Heart right ventricle (tissue), 16 donors: ENCODE measurements around the gene IL10RB. TPM values are rescaled to one million over a fixed set of nuclear protein-coding genes. Genes with fewer than 3 reads are reported as not detected.

ENCODE experiments used
- ATAC-seq, 8 donors: fragments of 200-7000 bp; cut with Tn5 transposase; one replicate each; pipeline ENCODE4 v1.9.1; 2020; ENCODE audit warnings: mild to moderate bottlenecking in 8 of 8, moderate library complexity in 8 of 8, moderate number of reproducible peaks in 1 of 8
- DNase-seq, 2 donors: peaks; one replicate each; pipeline ENCODE4 v3.0.0-alpha.2; 2020
- H3K27ac ChIP-seq, 10 donors: fragments of 200-600 bp; sonication (generic) in 2 of 10; one replicate each; pipeline versions ENCODE4 v1.5.0 to v1.8.0; 2020 to 2022; ENCODE audit warnings: mild to moderate bottlenecking in 3 of 10
- H3K27me3 ChIP-seq, 7 donors: fragments of 200-600 bp; one replicate each; pipeline ENCODE4 v1.8.0; 2021 to 2022; ENCODE audit warnings: mild to moderate bottlenecking in 2 of 7
- H3K36me3 ChIP-seq, 9 donors: fragments of 200-600 bp; sonication (generic) in 1 of 9; one replicate each; pipeline versions ENCODE4 v1.5.0 to v1.8.0; 2020 to 2022; ENCODE audit warnings: mild to moderate bottlenecking in 2 of 9
- H3K4me1 ChIP-seq, 9 donors: fragments of 200-600 bp; sonication (generic) in 1 of 9; one replicate each; pipeline versions ENCODE4 v1.5.0 to v1.8.0; 2020 to 2022; ENCODE audit warnings: mild to moderate bottlenecking in 4 of 9
- H3K4me3 ChIP-seq, 10 donors: fragments of 200-600 bp; sonication (generic) in 2 of 10; one replicate each; pipeline versions ENCODE4 v1.5.0 to v1.8.0; 2020 to 2022; ENCODE audit warnings: mild to moderate bottlenecking in 7 of 10, moderate library complexity in 2 of 10
- H3K9me3 ChIP-seq, 11 donors: fragments of 200-600 bp in 10 of 11; sonication (generic) in 2 of 11; one replicate each; pipeline versions ENCODE4 v1.5.0 to v1.8.0; 2013 to 2022; ENCODE audit warnings: mild to moderate bottlenecking in 2 of 11, control low read depth in 1 of 11, moderate library complexity in 1 of 11
- CTCF ChIP-seq, 9 donors: fragments of 200-600 bp; sonication (generic) in 2 of 9; IDR thresholded peaks; one replicate each; pipeline versions ENCODE4 v1.5.0 to v1.8.0; 2021 to 2022; ENCODE audit warnings: antibody characterized with exemption in 9 of 9, mild to moderate bottlenecking in 5 of 9, moderate library complexity in 1 of 9
- WGBS, 2 donors: extraction: QIAGEN DNeasy Blood & Tissue Kit; methylation state at CpG; one replicate each; pipeline ENCODE4 v1.1.7; 2013; ENCODE audit warnings: inconsistent platforms in 1 of 2; 5-methylcytosine and 5-hydroxymethylcytosine counted together
- intact Hi-C, 10 donors: fragments of 100-400 bp; cut with DNase I; formaldehyde crosslinking; loops; one replicate each; pipeline versions ENCODE4 v1.11.1 to v1.14.2; 2022
- polyA plus RNA-seq, 2 donors: library from polyadenylated mRNA; stranded (reverse); fragments of 200-250 nt; gene quantifications; one replicate each; pipeline ENCODE4 v1.2.3, GENCODE V29; 2013
- total RNA-seq, 10 donors: library from RNA; stranded (reverse); fragmentation: NEBNext Ultra II Directional in 3 of 10; extraction: Animal tissue kit (Norgen Biotek cat#: 25700) in 3 of 10; gene quantifications; one replicate each; pipeline versions ENCODE4 v1.2.1 to v1.2.4, GENCODE V29; 2021 to 2023
- donor health status: Arrhythmogenic right ventricular cardiomyopathy.
- donor health status: ischemic (EF 13 %, LVEDD 7.1; RV severe dilation, severe dysfunction).
- donor health status: healthy with polysubstance abuse.
- donor health status: DM: no; HTN: yes; CAD: no.
- donor health status: DM: no; HTN: no; CAD: no.
- donor health status: ischemic (EF 25% LVEDD 6.9; RV normal size, moderate dysfunction).
- donor health status: ischemic (EF 25% LVEDD 5.7; RV mildly dilated, moderate dysfunction).
- donor health status: healthy.
- donor health status: DM: yes; HTN: yes; CAD: no.
- donor health status: Ischemic cardiomyopathy.
- donor health status: ischemic (EF 35%, LVEDD 5.7; RV mildly dilated, moderate dysfunction).
- donor health status: nonischemic (EF 11% LVEDD 7.7; RV severe dilation, severe dysfunction).
- donor health status: DM: yes; HTN: yes; CAD: no.
- donor health status: PGD.
- donor health status: ischemic (EF 29% LVEDD 5.4; RV normal size, mild dysfunction).
- donor health status: nonischemic (EF 23%, LVEDD 6.1; RV moderate dilation, normal function).

The IL10RB gene
- total and polyA plus RNA-seq, 12 donors, result 4.1 to 16.8 (median 7.2) TPM

GRCh38 chr21:33270986-33271385, 4.8 kb downstream of the IL10RB start:
- ATAC-seq, result no peak
- Histone ChIP-seq H3K4me3 (no peak overlapping the region), H3K27ac (no peak overlapping the region), H3K36me3 (peaks cover 0 to 82% (median 19%) of the 10 kb centered on the region in 9 donors), H3K27me3 (no peaks in the 10 kb centered on the region), H3K9me3 (peaks cover 0 to 6% (median 0%) of the 10 kb centered on the region in 11 donors), H3K4me1 (peaks cover 0 to 42% (median 11%) of the 10 kb centered on the region in 9 donors)
- no peak for TF ChIP-seq CTCF (IDR thresholded peaks at IDR 0.05)
- WGBS, 2 donors, result 94 to 96% methylated on average over 8 of the region's 8 CpGs
- no peak for DNase-seq
- intact Hi-C loops, result no loop called here

- WGBS, 2 donors, result 95 to 96% methylated on average over 6 of the region's 6 CpGs
- H3K9me3 ChIP-seq, result peaks cover 0 to 6% (median 0%) of the 10 kb centered on the region in 11 donors
- peaks cover 0 to 100% (median 21%) of the 10 kb centered on the region in 9 donors for H3K36me3 ChIP-seq
- no peaks in the 10 kb centered on the region for H3K27me3 ChIP-seq
- H3K4me3 ChIP-seq, result no peak overlapping the region
- intact Hi-C loops, result no loop called here
- no peak for TF ChIP-seq CTCF (IDR thresholded peaks at IDR 0.05)
- peaks cover 0 to 27% (median 0%) of the 10 kb centered on the region in 9 donors for H3K4me1 ChIP-seq
- ATAC-seq (no peak), DNase-seq (no peak)
- H3K27ac ChIP-seq, result no peak overlapping the region
Observed at GRCh38 chr21:33273044-33273443, 6.9 kb downstream of the IL10RB start.

- ATAC-seq (no peak), DNase-seq (no peak)
- no peak overlapping the region for H3K4me3 ChIP-seq
- peaks cover 0 to 5% (median 0%) of the 10 kb centered on the region in 9 donors for H3K4me1 ChIP-seq
- H3K27me3 ChIP-seq, result no peaks in the 10 kb centered on the region
- H3K27ac ChIP-seq, result no peak overlapping the region
- H3K9me3 ChIP-seq, result peaks cover 0 to 22% (median 0%) of the 10 kb centered on the region in 11 donors
- WGBS, 2 donors, result 77 to 91% methylated on average over 2 of the region's 2 CpGs
- peaks cover 0 to 100% (median 32%) of the 10 kb centered on the region in 9 donors for H3K36me3 ChIP-seq
- TF ChIP-seq CTCF (IDR thresholded peaks at IDR 0.05), result no peak
- intact Hi-C loops, result loop anchor here in 1 of 10 donors (2.0 kb wide), 1 partner anchor 66 kb away; no protein-coding TSS in a partner anchor
Observed at GRCh38 chr21:33278721-33279120, 12.6 kb downstream of the IL10RB start.

- no peak for TF ChIP-seq CTCF (IDR thresholded peaks at IDR 0.05)
- H3K36me3 ChIP-seq, result peaks cover 0 to 100% (median 37%) of the 10 kb centered on the region in 9 donors
- no peaks in the 10 kb centered on the region for H3K27me3 ChIP-seq
- H3K9me3 ChIP-seq, result peaks cover 0 to 20% (median 0%) of the 10 kb centered on the region in 11 donors
- H3K27ac ChIP-seq, result no peak overlapping the region
- intact Hi-C loops, result loop anchor here in 1 of 10 donors (2.0 kb wide), 1 partner anchor 67 kb away; no protein-coding TSS in a partner anchor
- ATAC-seq (no peak), DNase-seq (no peak)
- peaks cover 0 to 5% (median 0%) of the 10 kb centered on the region in 9 donors for H3K4me1 ChIP-seq
- WGBS, 2 donors, result 84 to 99% methylated on average over 3 of the region's 3 CpGs
- H3K4me3 ChIP-seq, result no peak overlapping the region
Observed at GRCh38 chr21:33279330-33279820, 13.2 kb downstream of the IL10RB start.
